ENCODE data around the gene CYBA. TPM values are rescaled to one million over a fixed set of nuclear protein-coding genes. Genes with fewer than 3 reads are reported as not detected.

Gene CYBA
- total and polyA plus RNA-seq, 9 of the 15 experiments (the other 6 are each of a cell fraction or from before 2014, with no cell fraction given) = 0.34 to 683 (median 93.0) TPM

DNA sequence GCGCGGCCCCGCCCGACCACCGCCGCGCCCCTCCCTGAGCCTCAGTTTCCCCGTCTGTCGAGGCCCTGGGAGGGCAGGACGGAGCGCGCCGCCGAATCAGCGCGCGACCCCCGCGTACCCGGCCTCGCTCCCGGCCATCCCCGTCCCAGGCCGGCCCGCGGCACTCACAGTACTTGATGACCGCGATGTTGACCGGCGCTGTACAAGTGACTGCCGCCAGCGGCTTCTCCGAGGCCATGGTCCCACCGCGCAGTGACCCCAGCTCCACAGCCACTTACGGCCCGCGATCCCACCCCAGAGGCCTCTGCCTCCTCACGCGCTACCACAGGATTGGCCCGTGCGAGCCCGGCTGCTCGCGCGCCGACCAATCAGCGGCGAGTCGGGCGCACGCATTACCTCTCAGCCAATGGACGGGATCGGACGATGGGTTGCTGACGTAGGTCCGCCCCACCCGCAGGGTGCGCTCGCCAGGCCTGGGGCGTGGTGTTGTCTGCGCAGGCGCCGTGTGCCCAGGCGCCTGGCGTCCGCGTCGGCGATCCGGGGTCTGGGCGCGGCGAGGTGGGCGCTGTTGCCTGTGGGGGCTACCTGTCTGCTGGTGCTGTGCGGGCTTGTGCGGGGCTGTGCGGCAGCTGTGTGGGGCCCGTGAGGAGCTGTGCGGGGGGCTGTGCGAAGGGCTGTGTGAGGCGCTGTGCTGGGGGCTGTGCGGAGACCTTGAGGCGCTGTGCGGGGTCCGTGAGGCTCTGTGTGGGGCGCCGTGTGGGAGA lies 12.2 kb upstream of the CYBA start, which contains the start of gene MVD (continued):
- TF ChIP-seq CBFB (CRISPR knock-in tag; IDR thresholded peaks at IDR 0.05) = no peak
- TF ChIP-seq, protein P1, sequence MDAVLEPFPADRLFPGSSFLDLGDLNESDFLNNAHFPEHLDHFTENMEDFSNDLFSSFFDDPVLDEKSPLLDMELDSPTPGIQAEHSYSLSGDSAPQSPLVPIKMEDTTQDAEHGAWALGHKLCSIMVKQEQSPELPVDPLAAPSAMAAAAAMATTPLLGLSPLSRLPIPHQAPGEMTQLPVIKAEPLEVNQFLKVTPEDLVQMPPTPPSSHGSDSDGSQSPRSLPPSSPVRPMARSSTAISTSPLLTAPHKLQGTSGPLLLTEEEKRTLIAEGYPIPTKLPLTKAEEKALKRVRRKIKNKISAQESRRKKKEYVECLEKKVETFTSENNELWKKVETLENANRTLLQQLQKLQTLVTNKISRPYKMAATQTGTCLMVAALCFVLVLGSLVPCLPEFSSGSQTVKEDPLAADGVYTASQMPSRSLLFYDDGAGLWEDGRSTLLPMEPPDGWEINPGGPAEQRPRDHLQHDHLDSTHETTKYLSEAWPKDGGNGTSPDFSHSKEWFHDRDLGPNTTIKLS (IDR thresholded peaks at IDR 0.05; ENCODE audit: borderline replicate concordance, low read depth) = peak; percentile 62; the same call in 1 of the 2 replicates
- no peak for TF ChIP-seq IRF2 (CRISPR knock-in tag; IDR thresholded peaks at IDR 0.05)
- TF ChIP-seq ZNF140 (CRISPR knock-in tag; IDR thresholded peaks at IDR 0.05) = no peak
- TF ChIP-seq, protein P2, sequence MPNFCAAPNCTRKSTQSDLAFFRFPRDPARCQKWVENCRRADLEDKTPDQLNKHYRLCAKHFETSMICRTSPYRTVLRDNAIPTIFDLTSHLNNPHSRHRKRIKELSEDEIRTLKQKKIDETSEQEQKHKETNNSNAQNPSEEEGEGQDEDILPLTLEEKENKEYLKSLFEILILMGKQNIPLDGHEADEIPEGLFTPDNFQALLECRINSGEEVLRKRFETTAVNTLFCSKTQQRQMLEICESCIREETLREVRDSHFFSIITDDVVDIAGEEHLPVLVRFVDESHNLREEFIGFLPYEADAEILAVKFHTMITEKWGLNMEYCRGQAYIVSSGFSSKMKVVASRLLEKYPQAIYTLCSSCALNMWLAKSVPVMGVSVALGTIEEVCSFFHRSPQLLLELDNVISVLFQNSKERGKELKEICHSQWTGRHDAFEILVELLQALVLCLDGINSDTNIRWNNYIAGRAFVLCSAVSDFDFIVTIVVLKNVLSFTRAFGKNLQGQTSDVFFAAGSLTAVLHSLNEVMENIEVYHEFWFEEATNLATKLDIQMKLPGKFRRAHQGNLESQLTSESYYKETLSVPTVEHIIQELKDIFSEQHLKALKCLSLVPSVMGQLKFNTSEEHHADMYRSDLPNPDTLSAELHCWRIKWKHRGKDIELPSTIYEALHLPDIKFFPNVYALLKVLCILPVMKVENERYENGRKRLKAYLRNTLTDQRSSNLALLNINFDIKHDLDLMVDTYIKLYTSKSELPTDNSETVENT (CRISPR knock-in tag; IDR thresholded peaks at IDR 0.05) = peak; percentile 37
- TF ChIP-seq XRCC4 (IDR thresholded peaks at IDR 0.05; ENCODE audit: extremely low read depth, insufficient read depth, insufficient read length) = no peak
- TF ChIP-seq NR2C2 (CRISPR knock-in tag; IDR thresholded peaks at IDR 0.05) = peak; percentile 87
- TF ChIP-seq NR2C2 (tag; IDR thresholded peaks at IDR 0.05) = peak; percentile 97
- TF ChIP-seq NFIX (CRISPR knock-in tag; IDR thresholded peaks at IDR 0.05; ENCODE audit: low read depth) = no peak
- TF ChIP-seq ZNF561 (CRISPR knock-in tag; conservative IDR thresholded peaks at IDR 0.05) = no peak
- peak in 1 of 2 experiments; percentile 49; a peak in 1 of 4 replicates for TF ChIP-seq FOXK2 (conservative IDR thresholded peaks at IDR 0.05 in 1 of 2, IDR thresholded peaks at IDR 0.05 in 1 of 2; ENCODE audit: low read depth in 2 of 2)
- TF ChIP-seq, protein P3, sequence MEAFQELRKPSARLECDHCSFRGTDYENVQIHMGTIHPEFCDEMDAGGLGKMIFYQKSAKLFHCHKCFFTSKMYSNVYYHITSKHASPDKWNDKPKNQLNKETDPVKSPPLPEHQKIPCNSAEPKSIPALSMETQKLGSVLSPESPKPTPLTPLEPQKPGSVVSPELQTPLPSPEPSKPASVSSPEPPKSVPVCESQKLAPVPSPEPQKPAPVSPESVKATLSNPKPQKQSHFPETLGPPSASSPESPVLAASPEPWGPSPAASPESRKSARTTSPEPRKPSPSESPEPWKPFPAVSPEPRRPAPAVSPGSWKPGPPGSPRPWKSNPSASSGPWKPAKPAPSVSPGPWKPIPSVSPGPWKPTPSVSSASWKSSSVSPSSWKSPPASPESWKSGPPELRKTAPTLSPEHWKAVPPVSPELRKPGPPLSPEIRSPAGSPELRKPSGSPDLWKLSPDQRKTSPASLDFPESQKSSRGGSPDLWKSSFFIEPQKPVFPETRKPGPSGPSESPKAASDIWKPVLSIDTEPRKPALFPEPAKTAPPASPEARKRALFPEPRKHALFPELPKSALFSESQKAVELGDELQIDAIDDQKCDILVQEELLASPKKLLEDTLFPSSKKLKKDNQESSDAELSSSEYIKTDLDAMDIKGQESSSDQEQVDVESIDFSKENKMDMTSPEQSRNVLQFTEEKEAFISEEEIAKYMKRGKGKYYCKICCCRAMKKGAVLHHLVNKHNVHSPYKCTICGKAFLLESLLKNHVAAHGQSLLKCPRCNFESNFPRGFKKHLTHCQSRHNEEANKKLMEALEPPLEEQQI (IDR thresholded peaks at IDR 0.05) = no peak
- TF ChIP-seq, protein P4, sequence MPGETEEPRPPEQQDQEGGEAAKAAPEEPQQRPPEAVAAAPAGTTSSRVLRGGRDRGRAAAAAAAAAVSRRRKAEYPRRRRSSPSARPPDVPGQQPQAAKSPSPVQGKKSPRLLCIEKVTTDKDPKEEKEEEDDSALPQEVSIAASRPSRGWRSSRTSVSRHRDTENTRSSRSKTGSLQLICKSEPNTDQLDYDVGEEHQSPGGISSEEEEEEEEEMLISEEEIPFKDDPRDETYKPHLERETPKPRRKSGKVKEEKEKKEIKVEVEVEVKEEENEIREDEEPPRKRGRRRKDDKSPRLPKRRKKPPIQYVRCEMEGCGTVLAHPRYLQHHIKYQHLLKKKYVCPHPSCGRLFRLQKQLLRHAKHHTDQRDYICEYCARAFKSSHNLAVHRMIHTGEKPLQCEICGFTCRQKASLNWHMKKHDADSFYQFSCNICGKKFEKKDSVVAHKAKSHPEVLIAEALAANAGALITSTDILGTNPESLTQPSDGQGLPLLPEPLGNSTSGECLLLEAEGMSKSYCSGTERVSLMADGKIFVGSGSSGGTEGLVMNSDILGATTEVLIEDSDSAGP (CRISPR knock-in tag; IDR thresholded peaks at IDR 0.05) = peak; percentile 26; the same call in 1 of the 2 replicates
- TF ChIP-seq, protein P5, sequence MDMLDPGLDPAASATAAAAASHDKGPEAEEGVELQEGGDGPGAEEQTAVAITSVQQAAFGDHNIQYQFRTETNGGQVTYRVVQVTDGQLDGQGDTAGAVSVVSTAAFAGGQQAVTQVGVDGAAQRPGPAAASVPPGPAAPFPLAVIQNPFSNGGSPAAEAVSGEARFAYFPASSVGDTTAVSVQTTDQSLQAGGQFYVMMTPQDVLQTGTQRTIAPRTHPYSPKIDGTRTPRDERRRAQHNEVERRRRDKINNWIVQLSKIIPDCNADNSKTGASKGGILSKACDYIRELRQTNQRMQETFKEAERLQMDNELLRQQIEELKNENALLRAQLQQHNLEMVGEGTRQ (CRISPR knock-in tag; IDR thresholded peaks at IDR 0.05) = no peak
